GM18517 (cell line): Measurements from ENCODE around the gene EXOC6B.
A peak's percentile ranks its signal among the peaks of the same experiment; 100 is the strongest.

ENCODE experiments used
- ATAC-seq: cut with Tn5 transposase; IDR thresholded peaks from one replicate; pipeline ENCODE4 v1.9.1; 2021; ENCODE audit warnings: mild to moderate bottlenecking, moderate library complexity; ENCODE audit not compliant: unreplicated experiment

Gene EXOC6B

GRCh38 chr2:72150861-72151356, 674.9 kb downstream of the EXOC6B start:
- no peak for ATAC-seq

- ATAC-seq = peak; percentile 63
Observed at GRCh38 chr2:72150157-72150860, 675.5 kb downstream of the EXOC6B start.

- ATAC-seq = no peak
Observed at GRCh38 chr2:72149556-72150156, 676.2 kb downstream of the EXOC6B start.

- ATAC-seq = no peak
Observed at GRCh38 chr2:72148837-72149555, 676.8 kb downstream of the EXOC6B start.

GRCh38 chr2:72148003-72148836, 677.6 kb downstream of the EXOC6B start:
- ATAC-seq = no peak

- ATAC-seq = no peak
Observed at GRCh38 chr2:72147303-72147971, 678.4 kb downstream of the EXOC6B start, which contains the start of gene CYP26B1. Gene CYP26B1 (minus strand): TSS chr2:72147862. CDS start chr2:72147834, 28 bp downstream.

GRCh38 chr2:72146347-72147302, 679.2 kb downstream of the EXOC6B start:
- no peak for ATAC-seq

- ATAC-seq = no peak
Observed at GRCh38 chr2:72145658-72146329, 680.0 kb downstream of the EXOC6B start.

GRCh38 chr2:72145289-72145657, 680.6 kb downstream of the EXOC6B start:
- no peak for ATAC-seq

- ATAC-seq = no peak
Observed at GRCh38 chr2:72144632-72145288, 681.1 kb downstream of the EXOC6B start.

- no peak for ATAC-seq
Observed at GRCh38 chr2:72144274-72144631, 681.6 kb downstream of the EXOC6B start.

GRCh38 chr2:72143441-72144273, 682.2 kb downstream of the EXOC6B start:
- no peak for ATAC-seq

GRCh38 chr2:72142570-72143440, 683.0 kb downstream of the EXOC6B start:
- ATAC-seq = no peak

GRCh38 chr2:72141881-72142451, 683.9 kb downstream of the EXOC6B start:
- no peak for ATAC-seq

GRCh38 chr2:72141032-72141645, 684.7 kb downstream of the EXOC6B start:
- no peak for ATAC-seq

GRCh38 chr2:72140621-72140960, 685.2 kb downstream of the EXOC6B start:
- no peak for ATAC-seq
